Keratinocyte (primary cell): ENCODE measurements around the gene XK. TPM values are rescaled to one million over a fixed set of nuclear protein-coding genes. Genes with fewer than 3 reads are reported as not detected.

Experiments used
- DNase-seq: peaks from one replicate; pipeline ENCODE4 v3.0.0-alpha.2; 2011; ENCODE audit warnings: low read depth, missing footprints, low spot score
- FAIRE-seq: peaks from 2 replicates; lab custom pipeline; 2011; peaks lifted over from hg19 to GRCh38; lab: Jason Lieb, UNC
- H2AFZ ChIP-seq: 2 replicates; pipeline ENCODE4 v1.6.0; 2012; ENCODE audit warnings: low read length, control low read depth, inconsistent platforms; ENCODE audit not compliant: control insufficient read depth
- H3K27ac ChIP-seq: 2 replicates; pipeline ENCODE4 v1.5.1; 2011; ENCODE audit warnings: low read length; ENCODE audit not compliant: control insufficient read depth, insufficient read depth
- H3K27me3 ChIP-seq: 3 replicates; pipeline ENCODE4 v1.6.0; 2011; ENCODE audit warnings: low read length; ENCODE audit not compliant: control insufficient read depth, insufficient read depth; ENCODE audit errors: extremely low read depth
- H3K36me3 ChIP-seq, 2 experiments: 2 replicates in 1 of 2; 3 replicates in 1 of 2; pipeline ENCODE4 v1.5.1; 2011; ENCODE audit warnings: low read length in 2 of 2, mild to moderate bottlenecking in 1 of 2; ENCODE audit not compliant: control insufficient read depth in 2 of 2, insufficient read depth in 2 of 2; ENCODE audit errors: extremely low read depth in 1 of 2
- H3K4me1 ChIP-seq: 3 replicates; pipeline ENCODE4 v1.5.1; 2011; ENCODE audit warnings: low read length; ENCODE audit not compliant: control insufficient read depth, insufficient read depth; ENCODE audit errors: extremely low read depth
- H3K4me2 ChIP-seq: 3 replicates; pipeline ENCODE4 v1.6.0; 2011; ENCODE audit warnings: low read depth, low read length; ENCODE audit not compliant: control insufficient read depth, insufficient read depth; ENCODE audit errors: extremely low read depth
- H3K4me3 ChIP-seq, 3 experiments: fragments of 200-600 bp in 1 of 3; sonication (generic) in 1 of 3; 2 replicates in 2 of 3; 3 replicates in 1 of 3; pipeline ENCODE4 v1.5.1; 2011 to 2016; ENCODE audit warnings: low read length in 3 of 3, mild to moderate bottlenecking in 3 of 3, control low read depth in 2 of 3, inconsistent platforms in 1 of 3, low read depth in 1 of 3, mixed read lengths in 1 of 3, mixed run types in 1 of 3, moderate library complexity in 1 of 3; ENCODE audit not compliant: control insufficient read depth in 2 of 3, insufficient read depth in 2 of 3; ENCODE audit errors: extremely low read depth in 1 of 3
- H3K79me2 ChIP-seq: 2 replicates; pipeline ENCODE4 v1.6.0; 2012; ENCODE audit warnings: low read length; ENCODE audit not compliant: control insufficient read depth, insufficient read depth
- H3K9ac ChIP-seq: 3 replicates; pipeline ENCODE4 v1.6.0; 2011; ENCODE audit warnings: low read length; ENCODE audit not compliant: control insufficient read depth, insufficient read depth; ENCODE audit errors: extremely low read depth
- H3K9me1 ChIP-seq: 3 replicates; pipeline ENCODE4 v1.6.0; 2011; ENCODE audit warnings: low read length; ENCODE audit not compliant: control insufficient read depth, insufficient read depth; ENCODE audit errors: extremely low read depth
- H3K9me3 ChIP-seq: 2 replicates; pipeline ENCODE4 v1.5.1; 2012; ENCODE audit warnings: low read depth, low read length; ENCODE audit not compliant: control insufficient read depth
- H4K20me1 ChIP-seq: 3 replicates; pipeline ENCODE4 v1.6.0; 2011; ENCODE audit warnings: low read length; ENCODE audit not compliant: control insufficient read depth, insufficient read depth; ENCODE audit errors: extremely low read depth
- CTCF ChIP-seq, 3 experiments: IDR thresholded peaks in 1 of 3; conservative IDR thresholded peaks in 1 of 3; optimal IDR thresholded peaks in 1 of 3; 2 replicates in 2 of 3; 3 replicates in 1 of 3; pipeline versions ENCODE3 to v1.5.1; 2011; ENCODE audit warnings: low read length in 3 of 3, mild to moderate bottlenecking in 3 of 3, moderate library complexity in 2 of 3, control low read depth in 1 of 3, inconsistent platforms in 1 of 3; ENCODE audit not compliant: insufficient read depth in 2 of 3; ENCODE audit errors: extremely low read depth in 1 of 3
- EZH2 ChIP-seq: IDR thresholded peaks from one replicate; pipeline ENCODE4 v1.6.1; 2012; ENCODE audit warnings: inconsistent platforms, mild to moderate bottlenecking, low read length, moderate library complexity
- dilution Hi-C: fragments of 300-500 bp; cut with MboI; formaldehyde crosslinking; loops from one replicate; pipeline ENCODE4 v1.7.0; 2020; ENCODE audit warnings: low sequenced_read_pairs; ENCODE audit not compliant: extremely low pct_ligation_motif_present
- polyA plus RNA-seq, 5 experiments: library from polyadenylated mRNA; depleted of rRNA in 3 of 5; stranded (reverse) in 3 of 5; stranded (forward) in 1 of 5; unstranded in 1 of 5; fragments of >200 nt; gene quantifications; 1 replicate in 1 of 5; 2 replicates in 3 of 5; 3 replicates in 1 of 5; pipeline versions ENCODE4 v1.2.1 to v1.2.3, GENCODE V29; 2011 to 2012; ENCODE audit warnings: missing spikeins in 2 of 5, low read depth in 1 of 5, low replicate concordance in 1 of 5

Gene XK
- polyA plus RNA-seq, 1 donor (not counting 4 experiments of a cell fraction or from before 2014, with no cell fraction given), result 0.17 TPM

- H3K4me2 ChIP-seq, result no peak overlapping the region
- H3K27me3 ChIP-seq, result no peaks in the 10 kb centered on the region
- DNase-seq, result no peak
- no peaks in the 10 kb centered on the region for H3K9me1 ChIP-seq
- H4K20me1 ChIP-seq, result no peaks in the 10 kb centered on the region
- no peak overlapping the region for H3K27ac ChIP-seq
- no peak overlapping the region for H3K9ac ChIP-seq
- H3K4me3 ChIP-seq, result no peak overlapping the region
- TF ChIP-seq EZH2, result no peak
- TF ChIP-seq CTCF (optimal IDR thresholded peaks at IDR 0.05 in 1 of 3, IDR thresholded peaks at IDR 0.05 in 1 of 3, conservative IDR thresholded peaks at IDR 0.05 in 1 of 3; ENCODE audit: extremely low read depth in 1 of 3, insufficient read depth in 2 of 3, low read length in 3 of 3), result no peak
- H3K79me2 ChIP-seq, result no peaks in the 10 kb centered on the region
- no peaks in the 10 kb centered on the region for H3K9me3 ChIP-seq
- FAIRE-seq, result no peak
- dilution Hi-C loops, result no loop called here
- H2AFZ ChIP-seq, result no peak overlapping the region
- no peaks in the 10 kb centered on the region for H3K36me3 ChIP-seq
- H3K4me1 ChIP-seq, result no peaks in the 10 kb centered on the region
Observed at GRCh38 chrX:37714479-37714878, 28.9 kb downstream of the XK start.

DNA sequence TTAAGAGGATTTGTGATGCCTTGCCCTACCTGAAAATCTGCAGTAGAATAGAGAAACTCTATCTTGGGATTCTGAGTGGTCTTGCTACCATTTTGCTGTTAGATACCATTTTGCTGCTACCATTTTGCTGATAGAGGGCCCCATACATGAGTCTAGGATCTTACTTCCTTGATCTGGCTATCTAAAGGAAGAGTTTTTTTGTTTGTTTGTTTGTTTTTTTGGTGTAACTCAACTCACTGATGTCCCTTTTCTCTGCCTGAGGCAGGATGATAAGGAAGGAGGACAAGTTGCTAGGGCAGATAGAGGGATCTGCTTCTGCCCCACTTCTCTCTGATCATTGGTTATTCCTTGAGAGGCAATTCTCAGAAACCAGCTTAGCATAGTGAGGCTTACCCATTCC lies 31.0 kb downstream of the XK start:
- dilution Hi-C loops, result no loop called here
- FAIRE-seq, result no peak
- TF ChIP-seq CTCF (optimal IDR thresholded peaks at IDR 0.05 in 1 of 3, IDR thresholded peaks at IDR 0.05 in 1 of 3, conservative IDR thresholded peaks at IDR 0.05 in 1 of 3; ENCODE audit: extremely low read depth in 1 of 3, insufficient read depth in 2 of 3, low read length in 3 of 3), result no peak
- TF ChIP-seq EZH2, result no peak

More for the DNA sequence above, 31.0 kb downstream of the XK start:
- Histone ChIP-seq H3K4me3 (no peak overlapping the region), H3K36me3 (no peaks in the 10 kb centered on the region), H3K9me1 (no peaks in the 10 kb centered on the region), H3K9me3 (no peaks in the 10 kb centered on the region), H3K4me1 (no peaks in the 10 kb centered on the region), H4K20me1 (no peaks in the 10 kb centered on the region), H3K27me3 (no peaks in the 10 kb centered on the region), H3K4me2 (no peak overlapping the region), H2AFZ (no peak overlapping the region), H3K79me2 (no peaks in the 10 kb centered on the region), H3K27ac (no peak overlapping the region), H3K9ac (no peak overlapping the region)
- DNase-seq, result no peak
